Caco-2 (cell line): ENCODE results near the gene TARDBP. TPM values are rescaled to one million over a fixed set of nuclear protein-coding genes. Genes with fewer than 3 reads are reported as not detected.
"Not testable (repeated sequence)": the region's sequence is repeated elsewhere in the genome, so short reads cannot be mapped to it uniquely, and the experiment has no call there.

Source experiments
- BruUV-seq: library from RNA; stranded (reverse); fragments of 400-500 nt; replicated peaks from 2 replicates; lab custom pipeline; 2021; lab: Mats Ljungman, UMichigan
- CTCF ChIA-PET: fragments of 300-600 bp; sonication (Branson Sonifier 250); formaldehyde crosslinking; loops from one replicate; lab custom pipeline; 2022; ENCODE audit warnings: antibody characterized with exemption; lab: Charles Lee
- POLR2A ChIA-PET: fragments of 300-600 bp; sonication (Branson Sonifier 250); formaldehyde crosslinking; loops from one replicate; lab custom pipeline; 2022; ENCODE audit warnings: antibody characterized with exemption; lab: Charles Lee
- DNase-seq, 2 experiments: peaks; one replicate each; pipeline versions ENCODE4 v3.0.0 to v3.0.0-alpha.2; 2020 to 2022
- H3K27me3 ChIP-seq: replicated peaks from 2 replicates; pipeline ENCODE4 v1.6.0; 2011; ENCODE audit warnings: low read length; ENCODE audit not compliant: control insufficient read depth, insufficient read depth
- H3K36me3 ChIP-seq: 2 replicates; pipeline ENCODE4 v1.5.1; 2011; ENCODE audit warnings: low read length; ENCODE audit not compliant: control insufficient read depth, insufficient read depth
- H3K4me1 ChIP-seq: fragments of 250-450 bp; sonication (Bioruptor Pico); 2 replicates; pipeline ENCODE4 v1.5.1; 2020; ENCODE audit warnings: mild to moderate bottlenecking
- H3K4me3 ChIP-seq: 2 replicates; pipeline ENCODE4 v1.5.1; 2011; ENCODE audit warnings: low read depth, mild to moderate bottlenecking, control low read depth, low read length
- H3K9me3 ChIP-seq: fragments of 250-450 bp; sonication (Bioruptor Pico); 2 replicates; pipeline ENCODE4 v1.5.1; 2020; ENCODE audit warnings: mild to moderate bottlenecking, moderate library complexity
- H3K27ac Mint-ChIP-seq: one replicate; pipeline ENCODE4 v1.8.0; 2022; ENCODE audit warnings: mixed read lengths; ENCODE audit not compliant: unreplicated experiment
- H3K27me3 Mint-ChIP-seq: one replicate; pipeline ENCODE4 v1.8.0; 2022; ENCODE audit warnings: mixed read lengths; ENCODE audit not compliant: insufficient read depth, unreplicated experiment
- H3K36me3 Mint-ChIP-seq: one replicate; pipeline ENCODE4 v1.8.0; 2022; ENCODE audit warnings: mild to moderate bottlenecking, mixed read lengths; ENCODE audit not compliant: insufficient read depth, unreplicated experiment
- H3K4me1 Mint-ChIP-seq: one replicate; pipeline ENCODE4 v1.8.0; 2022; ENCODE audit warnings: low read depth, mixed read lengths; ENCODE audit not compliant: unreplicated experiment
- H3K4me3 Mint-ChIP-seq: one replicate; pipeline ENCODE4 v1.8.0; 2022; ENCODE audit warnings: mild to moderate bottlenecking, moderate library complexity, mixed read lengths; ENCODE audit not compliant: unreplicated experiment
- H3K9me3 Mint-ChIP-seq: one replicate; pipeline ENCODE4 v1.8.0; 2022; ENCODE audit warnings: mixed read lengths; ENCODE audit not compliant: unreplicated experiment
- intact Hi-C: fragments of 100-400 bp; cut with micrococcal nuclease; formaldehyde crosslinking; loops from one replicate; pipeline ENCODE4 v1.10.0; 2022; ENCODE audit not compliant: unreplicated experiment
- total RNA-seq: library from RNA; stranded (reverse); gene quantifications from 2 replicates; pipeline ENCODE4 v1.2.3, GENCODE V29; 2022
- TF ChIP-seq, protein P1 (sequence below), 2 experiments: fragments of 200-600 bp in 1 of 2; IDR thresholded peaks; 1 replicate in 1 of 2; 2 replicates in 1 of 2; pipeline versions ENCODE4 v1.5.1 to v1.8.0; 2011 to 2022; ENCODE audit warnings: antibody characterized with exemption in 1 of 2, control low read depth in 1 of 2, inconsistent platforms in 1 of 2, low read depth in 1 of 2, low read length in 1 of 2, mild to moderate bottlenecking in 1 of 2, moderate library complexity in 1 of 2; ENCODE audit not compliant: insufficient read depth in 1 of 2, severe bottlenecking in 1 of 2, unreplicated experiment in 1 of 2

Gene TARDBP
- total RNA-seq, 1 experiment from 2014 or later, result 181 TPM

DNA sequence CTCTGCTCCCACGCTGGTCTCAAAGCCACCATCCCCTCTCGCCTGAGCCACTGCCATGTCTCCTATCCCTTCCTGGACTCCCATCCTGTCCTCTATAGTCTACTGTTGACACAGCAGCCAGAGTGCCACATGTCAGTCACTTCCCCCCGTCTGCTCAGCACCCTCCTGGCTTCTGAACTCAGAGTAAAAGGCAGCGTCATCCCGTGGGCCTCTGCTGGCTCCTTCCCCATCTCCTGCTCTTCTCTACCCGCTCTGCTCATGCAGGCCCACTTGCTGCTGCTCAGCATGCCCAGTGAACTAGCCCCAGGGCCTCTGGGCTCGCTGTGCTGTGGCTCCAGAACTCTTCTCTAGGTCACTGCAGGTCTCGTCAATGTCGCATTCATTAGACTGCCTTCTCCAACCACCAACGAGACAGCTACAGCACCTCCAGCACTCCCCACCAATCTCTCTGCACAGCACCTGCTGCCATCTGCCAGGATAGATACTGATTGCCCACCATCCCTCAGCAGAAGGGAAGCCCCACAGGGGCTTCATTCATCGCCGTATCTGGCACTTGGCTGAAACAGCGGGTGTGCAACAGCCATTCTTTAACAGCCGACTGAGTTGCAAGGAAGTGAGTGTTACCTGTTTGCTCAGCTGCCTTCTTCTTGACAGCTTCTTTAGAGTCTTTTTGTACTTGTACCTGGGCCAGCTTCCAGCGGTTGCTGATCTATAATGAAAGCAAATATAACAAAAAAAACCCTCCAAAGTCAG, 59.2 kb downstream of the TARDBP start:
- Mint-ChIP-seq H3K9me3 (no peaks in the 10 kb centered on the region), H3K36me3 (peaks cover 62% of the 10 kb centered on the region), H3K4me3 (no peak overlapping the region), H3K27ac (no peak overlapping the region), H3K27me3 (no peaks in the 10 kb centered on the region), H3K4me1 (no peaks in the 10 kb centered on the region)
- ChIA-PET POLR2A (no interaction called here), CTCF (no interaction called here)
- H3K36me3 ChIP-seq, result peaks cover 3% of the 10 kb centered on the region; the same call in 1 of the 2 replicates
- no peak overlapping the region for H3K4me3 ChIP-seq
- H3K9me3 ChIP-seq, result no peaks in the 10 kb centered on the region
- TF ChIP-seq, protein P1, sequence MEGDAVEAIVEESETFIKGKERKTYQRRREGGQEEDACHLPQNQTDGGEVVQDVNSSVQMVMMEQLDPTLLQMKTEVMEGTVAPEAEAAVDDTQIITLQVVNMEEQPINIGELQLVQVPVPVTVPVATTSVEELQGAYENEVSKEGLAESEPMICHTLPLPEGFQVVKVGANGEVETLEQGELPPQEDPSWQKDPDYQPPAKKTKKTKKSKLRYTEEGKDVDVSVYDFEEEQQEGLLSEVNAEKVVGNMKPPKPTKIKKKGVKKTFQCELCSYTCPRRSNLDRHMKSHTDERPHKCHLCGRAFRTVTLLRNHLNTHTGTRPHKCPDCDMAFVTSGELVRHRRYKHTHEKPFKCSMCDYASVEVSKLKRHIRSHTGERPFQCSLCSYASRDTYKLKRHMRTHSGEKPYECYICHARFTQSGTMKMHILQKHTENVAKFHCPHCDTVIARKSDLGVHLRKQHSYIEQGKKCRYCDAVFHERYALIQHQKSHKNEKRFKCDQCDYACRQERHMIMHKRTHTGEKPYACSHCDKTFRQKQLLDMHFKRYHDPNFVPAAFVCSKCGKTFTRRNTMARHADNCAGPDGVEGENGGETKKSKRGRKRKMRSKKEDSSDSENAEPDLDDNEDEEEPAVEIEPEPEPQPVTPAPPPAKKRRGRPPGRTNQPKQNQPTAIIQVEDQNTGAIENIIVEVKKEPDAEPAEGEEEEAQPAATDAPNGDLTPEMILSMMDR (IDR thresholded peaks at IDR 0.05; ENCODE audit: insufficient read depth in 1 of 2, low read depth in 1 of 2, low read length in 1 of 2, severe bottlenecking in 1 of 2, unreplicated experiment in 1 of 2), result no peak
- H3K4me1 ChIP-seq, result no peaks in the 10 kb centered on the region
- intact Hi-C loops, result no loop called here
- no TSS peak for BruUV-seq
- DNase-seq, result peak in 1 of 2 experiments; percentile 16
- H3K27me3 ChIP-seq, result no peaks in the 10 kb centered on the region

DNA sequence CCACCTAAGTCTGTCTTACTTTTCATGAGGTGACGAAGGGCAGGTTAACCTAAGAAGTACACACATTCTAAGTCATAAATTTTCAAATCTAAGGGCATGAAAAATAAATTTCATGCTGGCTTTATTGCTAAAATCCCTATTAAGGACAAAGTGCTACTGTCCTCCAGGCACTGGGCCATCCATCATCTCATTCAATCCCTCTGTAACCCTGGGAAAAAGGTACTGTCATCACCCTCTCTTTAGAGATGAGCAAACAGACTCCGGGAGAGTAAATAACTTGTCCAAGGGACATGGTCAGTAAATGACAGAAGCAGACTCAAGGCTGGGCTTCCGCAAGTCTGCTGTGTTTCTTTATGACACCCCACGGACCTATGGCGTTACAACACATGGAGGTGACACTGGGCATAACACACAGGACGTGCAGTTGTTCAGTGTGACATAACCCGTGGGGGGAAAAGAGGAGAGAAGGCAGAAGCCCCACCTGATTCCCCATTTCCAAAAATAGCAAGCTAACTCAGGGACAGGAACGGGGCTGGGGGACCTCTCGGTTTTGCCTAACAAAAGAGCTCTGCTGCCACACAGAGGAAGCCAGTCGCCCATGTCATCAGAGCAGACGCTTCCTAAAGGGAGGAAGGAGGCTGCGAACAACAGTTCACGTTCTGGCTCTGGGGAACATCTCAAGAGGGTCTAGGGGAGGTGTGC, 59.9 kb downstream of the TARDBP start:
- TF ChIP-seq, protein P1 (IDR thresholded peaks at IDR 0.05; ENCODE audit: insufficient read depth in 1 of 2, low read depth in 1 of 2, low read length in 1 of 2, severe bottlenecking in 1 of 2, unreplicated experiment in 1 of 2), result no peak
- H3K27me3 ChIP-seq, result no peaks in the 10 kb centered on the region
- no TSS peak for BruUV-seq
- no peaks in the 10 kb centered on the region for H3K4me1 Mint-ChIP-seq
- intact Hi-C loops, result no loop called here
- no peaks in the 10 kb centered on the region for H3K27me3 Mint-ChIP-seq
- H3K27ac Mint-ChIP-seq, result no peak overlapping the region
- POLR2A ChIA-PET, result no interaction called here
- H3K9me3 ChIP-seq, result no peaks in the 10 kb centered on the region
- H3K36me3 Mint-ChIP-seq, result peaks cover 63% of the 10 kb centered on the region
- CTCF ChIA-PET, result interaction anchor here (1.0 kb wide), 1 partner anchor 35 kb away, joined by 3 read pairs; no protein-coding TSS in a partner anchor
- peaks cover 3% of the 10 kb centered on the region; the same call in 1 of the 2 replicates for H3K36me3 ChIP-seq
- no peak for DNase-seq
- H3K9me3 Mint-ChIP-seq, result no peaks in the 10 kb centered on the region
- H3K4me1 ChIP-seq, result no peaks in the 10 kb centered on the region
- H3K4me3 Mint-ChIP-seq, result no peak overlapping the region
- no peak overlapping the region for H3K4me3 ChIP-seq

DNA sequence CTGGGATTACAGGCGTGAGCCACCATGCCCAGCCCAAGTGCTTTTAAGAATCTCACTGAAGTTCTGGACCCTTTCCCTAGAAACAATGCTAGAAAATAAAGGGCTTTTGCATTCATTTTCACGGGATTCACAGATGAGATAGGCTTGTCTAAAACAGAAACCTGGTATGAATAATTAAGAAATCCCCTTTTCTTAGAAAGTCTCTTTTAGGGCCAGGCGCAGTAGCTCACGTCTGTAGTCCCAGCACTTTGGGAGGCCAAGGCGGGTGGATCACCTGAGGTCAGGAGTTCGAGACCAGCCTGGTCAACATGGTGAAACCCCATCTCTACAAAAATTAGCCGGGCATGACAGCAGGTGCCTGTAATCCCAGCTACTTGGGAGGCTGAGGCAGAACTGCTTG, 60.9 kb downstream of the TARDBP start:
- BruUV-seq, H3K27ac Mint-ChIP-seq, H3K27me3 ChIP-seq, H3K4me1 Mint-ChIP-seq, intact Hi-C loops, CTCF ChIA-PET, POLR2A ChIA-PET, H3K4me3 Mint-ChIP-seq, H3K4me1 ChIP-seq, H3K4me3 ChIP-seq, H3K36me3 ChIP-seq, H3K9me3 Mint-ChIP-seq, H3K27me3 Mint-ChIP-seq, H3K9me3 ChIP-seq: not testable (repeated sequence)
- H3K36me3 Mint-ChIP-seq, result peaks cover 65% of the 10 kb centered on the region
- peak in 1 of 2 experiments; percentile 2 for DNase-seq

Other genes starting within 250 kb of the TARDBP start
- gene CASZ1, start 216.0 kb upstream of the TARDBP start, total RNA-seq, result 10.4 and 10.9 TPM in 2 replicates
- gene MASP2, start 34.6 kb downstream of the TARDBP start, total RNA-seq, result 0.32 and 0.50 TPM in 2 replicates
- 125 and 133 TPM in 2 replicates for gene SRM, start 47.4 kb downstream of the TARDBP start, total RNA-seq
- gene EXOSC10, start 87.2 kb downstream of the TARDBP start, total RNA-seq, result 80.8 and 83.7 TPM in 2 replicates
- gene ANGPTL7, start 176.7 kb downstream of the TARDBP start, total RNA-seq, result not detected in 2 replicates
- 41.4 and 45.7 TPM in 2 replicates for gene MTOR, start 249.9 kb downstream of the TARDBP start, total RNA-seq